GM12878 (cell line): Measurements from ENCODE around the gene AFMID. TPM values are rescaled to one million over a fixed set of nuclear protein-coding genes. Genes with fewer than 3 reads are reported as not detected.

Source experiments
- ATAC-seq: fragments of 200-7000 bp; cut with Tn5 transposase; 3 replicates; pipeline ENCODE4 v1.9.1; 2020; ENCODE audit warnings: mild to moderate bottlenecking, moderate library complexity
- BruUV-seq: library from RNA; stranded (reverse); fragments of 400-500 nt; replicated peaks from 2 replicates; lab custom pipeline; 2021; lab: Mats Ljungman, UMichigan
- CTCF ChIA-PET: fragments of 300-600 bp; sonication (Branson Sonifier 250); formaldehyde crosslinking; extraction: SDS; loops from one replicate; lab custom pipeline; 2021; ENCODE audit warnings: inconsistent platforms; lab: Yijun Ruan, JAX
- POLR2A ChIA-PET: fragments of 350-600 bp; formaldehyde crosslinking; extraction: SDS; loops from one replicate; lab custom pipeline; 2021; ENCODE audit warnings: inconsistent platforms; lab: Charles Lee
- RAD21 ChIA-PET: fragments of 300-600 bp; sonication (Branson Sonifier 250); formaldehyde crosslinking; loops from one replicate; lab custom pipeline; 2023; ENCODE audit warnings: antibody characterized with exemption; ENCODE audit not compliant: unreplicated experiment; lab: Charles Lee
- SMC1A ChIA-PET: fragments of 300-600 bp; sonication (Branson Sonifier 250); formaldehyde crosslinking; loops from one replicate; lab custom pipeline; 2023; ENCODE audit not compliant: unreplicated experiment, uncharacterized antibody; lab: Charles Lee
- DNase-seq: peaks from one replicate; pipeline ENCODE4 v3.0.0-alpha.2; 2011; ENCODE audit warnings: low read depth, low spot score
- FAIRE-seq: peaks from 3 replicates; lab custom pipeline; 2011; peaks lifted over from hg19 to GRCh38; lab: Jason Lieb, UNC
- H2AFZ ChIP-seq: 2 replicates; pipeline ENCODE4 v1.6.0; 2011; ENCODE audit warnings: low read depth, low read length, control low read depth; ENCODE audit not compliant: control insufficient read depth
- H3K27ac ChIP-seq: 2 replicates; pipeline ENCODE4 v1.5.1; 2011; ENCODE audit warnings: control low read depth; ENCODE audit not compliant: control insufficient read depth, insufficient read depth
- H3K27me3 ChIP-seq, 2 experiments: replicated peaks in 1 of 2; 2 replicates each; pipeline versions ENCODE4 v1.6.0 to v1.6.1; 2011; ENCODE audit warnings: low read length in 1 of 2; ENCODE audit not compliant: control insufficient read depth in 2 of 2, insufficient read depth in 2 of 2
- H3K36me3 ChIP-seq, 2 experiments: 2 replicates each; pipeline ENCODE4 v1.5.1; 2011; ENCODE audit warnings: low read length in 1 of 2; ENCODE audit not compliant: control insufficient read depth in 2 of 2, insufficient read depth in 2 of 2
- H3K4me1 ChIP-seq: 2 replicates; pipeline ENCODE4 v1.6.1; 2011; ENCODE audit warnings: mild to moderate bottlenecking, low read length, moderate library complexity, mixed read lengths; ENCODE audit not compliant: control insufficient read depth, insufficient read depth
- H3K4me2 ChIP-seq: 2 replicates; pipeline ENCODE4 v1.6.0; 2011; ENCODE audit warnings: control low read depth; ENCODE audit not compliant: control insufficient read depth, insufficient read depth
- H3K4me3 ChIP-seq: fragments of 200-600 bp; sonication (generic); 2 replicates; pipeline ENCODE4 v1.5.1; 2016
- H3K79me2 ChIP-seq: 2 replicates; pipeline ENCODE4 v1.6.0; 2011; ENCODE audit warnings: low read length; ENCODE audit not compliant: control insufficient read depth, insufficient read depth
- H3K9ac ChIP-seq: 2 replicates; pipeline ENCODE4 v1.8.0; 2011; ENCODE audit warnings: low read length, control low read depth, mixed read lengths; ENCODE audit not compliant: control insufficient read depth, insufficient read depth
- H3K9me3 ChIP-seq: replicated peaks from 3 replicates; pipeline ENCODE4 v1.5.1; 2011; ENCODE audit warnings: mild to moderate bottlenecking, low read length; ENCODE audit not compliant: control insufficient read depth, insufficient read depth
- H4K20me1 ChIP-seq: 2 replicates; pipeline ENCODE4 v1.6.0; 2011; ENCODE audit not compliant: control insufficient read depth, insufficient read depth
- BCL3 ChIP-seq: IDR thresholded peaks from 2 replicates; pipeline ENCODE4 v1.6.1; 2011; ENCODE audit warnings: borderline replicate concordance, low read depth, mild to moderate bottlenecking, moderate library complexity, low read length; ENCODE audit not compliant: insufficient read depth, poor library complexity, severe bottlenecking
- CHD4 ChIP-seq: fragments of 200-600 bp; sonication (generic); IDR thresholded peaks from 2 replicates; pipeline ENCODE4 v1.6.1; 2016; ENCODE audit warnings: mild to moderate bottlenecking
- CTCF ChIP-seq, 3 experiments: IDR thresholded peaks in 2 of 3; conservative IDR thresholded peaks in 1 of 3; 2 replicates each; pipeline ENCODE4 v1.5.1; 2011; ENCODE audit warnings: low read depth in 3 of 3, low read length in 3 of 3, mild to moderate bottlenecking in 3 of 3, control low read depth in 2 of 3, moderate library complexity in 2 of 3, inconsistent platforms in 1 of 3, mixed read lengths in 1 of 3; ENCODE audit not compliant: control insufficient read depth in 2 of 3, insufficient read depth in 1 of 3; ENCODE audit errors: extremely low read depth in 1 of 3
- E2F4 ChIP-seq: IDR thresholded peaks from 2 replicates; pipeline ENCODE4 v1.6.1; 2012; ENCODE audit warnings: low read depth, low read length, improper control_type of control experiment
- ESRRA ChIP-seq: IDR thresholded peaks from 2 replicates; pipeline ENCODE4 v1.6.1; 2012; ENCODE audit warnings: mild to moderate bottlenecking, low read length, improper control_type of control experiment
- HDAC6 ChIP-seq: fragments of 200-600 bp; sonication (generic); IDR thresholded peaks from one replicate; pipeline ENCODE4 v1.8.0; 2017; ENCODE audit warnings: antibody characterized with exemption; ENCODE audit not compliant: unreplicated experiment
- HDGF ChIP-seq: fragments of 450-650 bp; IDR thresholded peaks from 2 replicates; pipeline ENCODE4 v1.6.1; 2016; ENCODE audit warnings: antibody characterized with exemption
- KDM1A ChIP-seq: fragments of 200-600 bp; sonication (generic); IDR thresholded peaks from 2 replicates; pipeline ENCODE4 v1.6.1; 2016; ENCODE audit warnings: borderline replicate concordance
- KLF5 ChIP-seq: fragments of 450-650 bp; IDR thresholded peaks from 2 replicates; pipeline ENCODE4 v1.6.1; 2014; ENCODE audit warnings: mild to moderate bottlenecking; ENCODE audit not compliant: partially characterized antibody
- NFIC ChIP-seq: IDR thresholded peaks from 2 replicates; pipeline ENCODE4 v1.6.1; 2012; ENCODE audit warnings: low read depth, mild to moderate bottlenecking, inconsistent platforms, low read length, moderate library complexity
- POLR2A ChIP-seq: IDR thresholded peaks from 2 replicates; pipeline ENCODE4 v1.6.1; 2011; ENCODE audit warnings: low read depth, mild to moderate bottlenecking, low read length
- RFX5 ChIP-seq: IDR thresholded peaks from 2 replicates; pipeline ENCODE4 v1.6.1; 2011; ENCODE audit warnings: low read depth, low read length, improper control_type of control experiment
- SMAD1 ChIP-seq: fragments of 450-650 bp; IDR thresholded peaks from 2 replicates; pipeline ENCODE4 v1.6.1; 2018; ENCODE audit warnings: mild to moderate bottlenecking, low read depth; ENCODE audit not compliant: partially characterized antibody
- TARDBP ChIP-seq: IDR thresholded peaks from 2 replicates; pipeline ENCODE4 v1.6.1; 2016; ENCODE audit warnings: borderline replicate concordance
- YY1 ChIP-seq: IDR thresholded peaks from 2 replicates; pipeline ENCODE4 v1.6.1; 2011; ENCODE audit warnings: low read depth, mild to moderate bottlenecking, low read length
- ZBTB4 ChIP-seq: fragments of 450-650 bp; formaldehyde crosslinking; IDR thresholded peaks from 2 replicates; pipeline ENCODE4 v1.4.0; 2022; ENCODE audit warnings: mild to moderate bottlenecking, moderate library complexity
- ZNF384 ChIP-seq: IDR thresholded peaks from 2 replicates; pipeline ENCODE4 v1.6.1; 2012; ENCODE audit warnings: low read depth, mild to moderate bottlenecking, low read length, improper control_type of control experiment, borderline replicate concordance
- ZZZ3 ChIP-seq: IDR thresholded peaks from 2 replicates; pipeline ENCODE4 v1.6.1; 2011; ENCODE audit warnings: low read depth; ENCODE audit not compliant: control insufficient read depth, insufficient read length
- WGBS: methylation state at CpG from one replicate; pipeline ENCODE4 v1.1.6; 2016; ENCODE audit warnings: low lambda C conversion rate; ENCODE audit not compliant: insufficient replicate concordance, insufficient coverage; ENCODE audit errors: missing lambda C conversion rate; 5-methylcytosine and 5-hydroxymethylcytosine counted together
- in situ Hi-C: fragments of 300-500 bp; cut with MboI; formaldehyde crosslinking; loops from 9 replicates; pipeline ENCODE4 v1.14.3; 2018; ENCODE audit warnings: mixed read lengths
- intact Hi-C: fragments of 100-400 bp; cut with micrococcal nuclease; formaldehyde crosslinking; loops from one replicate; pipeline ENCODE4 v1.14.2; 2022; ENCODE audit not compliant: unreplicated experiment
- polyA plus RNA-seq, 11 experiments: library from polyadenylated mRNA; depleted of rRNA in 4 of 11; unstranded in 6 of 11; stranded (reverse) in 5 of 11; fragments of >200 nt; fragmentation: Nextera tagmentation in 4 of 11; fragmentation: Illumina TruSeq in 1 of 11; extraction: Ambion mirVana in 4 of 11; extraction: Trizol in 1 of 11; gene quantifications; 1 replicate in 1 of 11; 2 replicates in 10 of 11; pipeline versions ENCODE4 v1.2.1 to v1.2.3, GENCODE V29; 2011 to 2016; ENCODE audit warnings: inconsistent platforms in 2 of 11, missing spikeins in 2 of 11, low read depth in 1 of 11
- total RNA-seq, 4 experiments: library from RNA; depleted of rRNA in 3 of 4; stranded (reverse); fragments of >200 nt in 3 of 4; fragmentation: Illumina TruSeq in 1 of 4; extraction: Trizol in 1 of 4; gene quantifications; 2 replicates each; pipeline versions ENCODE4 v1.2.1 to v1.2.3, GENCODE V29; 2013 to 2021

AFMID gene
- total and polyA plus RNA-seq, 10 of the 15 experiments (the other 5 are each of a cell fraction or from before 2014, with no cell fraction given): 36.1 to 98.8 (median 51.6) TPM

- ATAC-seq (no peak), FAIRE-seq (no peak)
- H3K27ac ChIP-seq: no peak overlapping the region
- H3K9ac ChIP-seq: no peak overlapping the region
- H3K4me1 ChIP-seq: peaks cover 15% of the 10 kb centered on the region; the same call in 1 of the 2 replicates
- RAD21 ChIA-PET: interaction anchor here (0.6 to 1.3 kb wide), 2 partner anchors 9 to 69 kb away, joined by 3 read pairs; no protein-coding TSS in a partner anchor
- no peak overlapping the region for H2AFZ ChIP-seq
- POLR2A ChIA-PET: interaction anchor here (0.7 kb wide), 1 partner anchor 163 kb away, joined by 3 read pairs; no protein-coding TSS in a partner anchor
- CTCF ChIA-PET: interaction anchor here (0.8 to 1.6 kb wide), 6 partner anchors 8 to 98 kb away, joined by 3 to 8 read pairs (median 3); no protein-coding TSS in a partner anchor
- 96% methylated on average over 13 of the region's 13 CpGs for WGBS
- no peaks in the 10 kb centered on the region for H3K9me3 ChIP-seq
- SMC1A ChIA-PET: interaction anchor here (0.7 to 1.9 kb wide), 5 partner anchors 10 to 69 kb away, joined by 3 to 5 read pairs (median 4); no protein-coding TSS in a partner anchor
- H3K36me3 ChIP-seq: peaks cover 10 to 11% of the 10 kb centered on the region in 2 experiments; a peak in 3 of 4 replicates
- no peak overlapping the region for H3K4me3 ChIP-seq
- H4K20me1 ChIP-seq: no peaks in the 10 kb centered on the region
- intact Hi-C loops: no loop called here
- no peak for TF ChIP-seq YY1
- TF ChIP-seq POLR2A: no peak
- no peak for TF ChIP-seq SMAD1
- TF ChIP-seq HDGF: no peak
- no peak for TF ChIP-seq CHD4
- TF ChIP-seq BCL3: no peak
- no peak for TF ChIP-seq ESRRA
- TF ChIP-seq NFIC: no peak
- TF ChIP-seq RFX5: no peak
- TF ChIP-seq ZBTB4 (CRISPR knock-in tag): no peak
- TF ChIP-seq CTCF (IDR thresholded peaks at IDR 0.05 in 2 of 3, conservative IDR thresholded peaks at IDR 0.05 in 1 of 3; ENCODE audit: control insufficient read depth in 2 of 3, extremely low read depth in 1 of 3, insufficient read depth in 1 of 3, low read depth in 3 of 3, low read length in 3 of 3): no peak
- no peak for TF ChIP-seq TARDBP
- TF ChIP-seq ZNF384: no peak
- no peak for TF ChIP-seq KDM1A
- TF ChIP-seq HDAC6: no peak
- TF ChIP-seq ZZZ3: no peak
- no peak for TF ChIP-seq E2F4
- TF ChIP-seq KLF5: no peak
- TF ChIP-seq, all 136 proteins: peak for 0
- DNase-seq: no peak
- H3K79me2 ChIP-seq: peaks cover 20% of the 10 kb centered on the region
- in situ Hi-C loops: no loop called here
- BruUV-seq: no TSS peak
- H3K4me2 ChIP-seq: no peak overlapping the region
- H3K27me3 ChIP-seq: no peaks in the 10 kb centered on the region
Measured at GRCh38 chr17:78182504-78182903, 4.7 kb upstream of the AFMID start.
